ENCODE measurements around the gene LRP2.

DNA sequence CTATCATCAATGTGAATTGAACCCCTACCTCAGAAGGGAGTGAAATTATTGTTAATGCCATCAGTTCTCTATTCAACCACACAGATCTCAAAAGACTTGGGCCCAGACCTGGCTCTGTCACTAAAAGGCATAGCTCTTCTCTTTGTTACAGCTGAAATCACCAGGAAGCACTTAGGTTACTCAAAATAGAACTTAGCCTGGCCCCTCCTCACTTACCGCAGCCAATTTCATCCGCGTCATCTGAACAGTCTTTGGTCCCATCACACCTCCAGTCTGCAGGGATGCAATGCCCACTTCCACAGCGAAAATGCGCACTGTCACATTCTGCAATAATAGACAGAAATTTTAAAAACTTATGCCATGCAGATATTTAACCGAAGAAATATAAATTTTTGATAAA lies 41.8 kb downstream of the LRP2 start:
- TF ChIP-seq, protein P1, sequence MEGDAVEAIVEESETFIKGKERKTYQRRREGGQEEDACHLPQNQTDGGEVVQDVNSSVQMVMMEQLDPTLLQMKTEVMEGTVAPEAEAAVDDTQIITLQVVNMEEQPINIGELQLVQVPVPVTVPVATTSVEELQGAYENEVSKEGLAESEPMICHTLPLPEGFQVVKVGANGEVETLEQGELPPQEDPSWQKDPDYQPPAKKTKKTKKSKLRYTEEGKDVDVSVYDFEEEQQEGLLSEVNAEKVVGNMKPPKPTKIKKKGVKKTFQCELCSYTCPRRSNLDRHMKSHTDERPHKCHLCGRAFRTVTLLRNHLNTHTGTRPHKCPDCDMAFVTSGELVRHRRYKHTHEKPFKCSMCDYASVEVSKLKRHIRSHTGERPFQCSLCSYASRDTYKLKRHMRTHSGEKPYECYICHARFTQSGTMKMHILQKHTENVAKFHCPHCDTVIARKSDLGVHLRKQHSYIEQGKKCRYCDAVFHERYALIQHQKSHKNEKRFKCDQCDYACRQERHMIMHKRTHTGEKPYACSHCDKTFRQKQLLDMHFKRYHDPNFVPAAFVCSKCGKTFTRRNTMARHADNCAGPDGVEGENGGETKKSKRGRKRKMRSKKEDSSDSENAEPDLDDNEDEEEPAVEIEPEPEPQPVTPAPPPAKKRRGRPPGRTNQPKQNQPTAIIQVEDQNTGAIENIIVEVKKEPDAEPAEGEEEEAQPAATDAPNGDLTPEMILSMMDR (IDR thresholded peaks at IDR 0.05) = no peak
- no peak for TF ChIP-seq ZFX (IDR thresholded peaks at IDR 0.05; ENCODE audit: borderline replicate concordance)

All from 22Rv1 (cell line).